Activated CD8-positive, alpha-beta T cell treated with anti-CD3 and anti-CD28 coated beads for 36 hours (primary cell): ENCODE data around the gene TAPBPL. TPM values are rescaled to one million over a fixed set of nuclear protein-coding genes. Genes with fewer than 3 reads are reported as not detected.

Experiments
- ATAC-seq: fragments of 200-7000 bp; cut with Tn5 transposase; one replicate; pipeline ENCODE4 v1.10.0; 2021; ENCODE audit warnings: mild to moderate bottlenecking, moderate library complexity
- CTCF ChIA-PET: fragments of 350-600 bp; sonication (Branson Sonifier 250); formaldehyde crosslinking; loops from one replicate; lab custom pipeline; 2021; ENCODE audit warnings: antibody characterized with exemption; lab: Charles Lee
- POLR2A ChIA-PET: fragments of 350-600 bp; sonication (Branson Sonifier 250); formaldehyde crosslinking; loops from one replicate; lab custom pipeline; 2021; ENCODE audit warnings: antibody characterized with exemption; lab: Charles Lee
- DNase-seq: peaks from one replicate; pipeline ENCODE4 v3.0.0-alpha.2; 2020
- H3K27ac Mint-ChIP-seq: one replicate; pipeline ENCODE4 v1.8.0; 2021; ENCODE audit warnings: mild to moderate bottlenecking, mixed read lengths
- H3K27me3 Mint-ChIP-seq: one replicate; pipeline ENCODE4 v1.8.0; 2021; ENCODE audit warnings: mixed read lengths
- H3K36me3 Mint-ChIP-seq: one replicate; pipeline ENCODE4 v1.8.0; 2021; ENCODE audit warnings: low read depth, mixed read lengths
- H3K4me1 Mint-ChIP-seq: one replicate; pipeline ENCODE4 v1.8.0; 2021; ENCODE audit warnings: low read depth, mixed read lengths
- H3K4me3 Mint-ChIP-seq: one replicate; pipeline ENCODE4 v1.8.0; 2021; ENCODE audit warnings: mild to moderate bottlenecking, moderate library complexity, mixed read lengths
- H3K9me3 Mint-ChIP-seq: one replicate; pipeline ENCODE4 v1.8.0; 2021; ENCODE audit warnings: mixed read lengths
- intact Hi-C: fragments of 100-400 bp; cut with micrococcal nuclease; formaldehyde crosslinking; loops from one replicate; pipeline ENCODE4 v1.10.0; 2022
- total RNA-seq, 2 experiments: library from RNA; stranded (reverse); gene quantifications; one replicate each; pipeline ENCODE4 v1.2.3, GENCODE V29; 2021
- TF ChIP-seq, protein P1 (sequence below): fragments of 200-600 bp; IDR thresholded peaks from one replicate; pipeline ENCODE4 v1.8.0; 2022; ENCODE audit warnings: antibody characterized with exemption, mild to moderate bottlenecking

Gene TAPBPL
- total RNA-seq, 2 experiments from 2014 or later: 23.3 to 28.0 TPM

DNA sequence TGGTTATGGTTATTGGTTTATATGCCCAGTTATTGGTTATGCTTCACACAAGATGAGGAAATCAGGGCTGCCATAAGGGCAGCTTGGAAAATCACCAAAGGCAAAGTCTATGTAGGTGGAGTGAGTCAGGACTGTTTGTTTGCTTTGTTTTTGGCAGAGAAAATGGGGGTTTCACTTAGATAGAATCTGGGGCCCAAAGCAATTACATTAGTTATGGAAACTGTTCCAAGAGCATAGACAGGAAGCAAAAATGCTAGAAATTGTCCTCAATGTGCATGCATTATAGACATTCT, 16.4 kb downstream of the TAPBPL start:
- H3K4me3 Mint-ChIP-seq: peak overlapping the region; percentile 89
- H3K4me1 Mint-ChIP-seq: peaks cover 64% of the 10 kb centered on the region
- ChIA-PET POLR2A (interaction anchor here (4.5 to 6.7 kb wide), 3 partner anchors 9 to 43 kb away, joined by 47 to 110 read pairs (median 63); partner anchors contain the start of genes CD27 and TAPBPL), CTCF (interaction anchor here (1.1 to 5.9 kb wide), 4 partner anchors 10 to 133 kb away, joined by 3 to 56 read pairs (median 4); no protein-coding TSS in a partner anchor)
- H3K36me3 Mint-ChIP-seq: peaks cover 66% of the 10 kb centered on the region
- intact Hi-C loops: loop anchor here (10.0 kb wide), 1 partner anchor 133 kb away; no protein-coding TSS in a partner anchor
- TF ChIP-seq, protein P1, sequence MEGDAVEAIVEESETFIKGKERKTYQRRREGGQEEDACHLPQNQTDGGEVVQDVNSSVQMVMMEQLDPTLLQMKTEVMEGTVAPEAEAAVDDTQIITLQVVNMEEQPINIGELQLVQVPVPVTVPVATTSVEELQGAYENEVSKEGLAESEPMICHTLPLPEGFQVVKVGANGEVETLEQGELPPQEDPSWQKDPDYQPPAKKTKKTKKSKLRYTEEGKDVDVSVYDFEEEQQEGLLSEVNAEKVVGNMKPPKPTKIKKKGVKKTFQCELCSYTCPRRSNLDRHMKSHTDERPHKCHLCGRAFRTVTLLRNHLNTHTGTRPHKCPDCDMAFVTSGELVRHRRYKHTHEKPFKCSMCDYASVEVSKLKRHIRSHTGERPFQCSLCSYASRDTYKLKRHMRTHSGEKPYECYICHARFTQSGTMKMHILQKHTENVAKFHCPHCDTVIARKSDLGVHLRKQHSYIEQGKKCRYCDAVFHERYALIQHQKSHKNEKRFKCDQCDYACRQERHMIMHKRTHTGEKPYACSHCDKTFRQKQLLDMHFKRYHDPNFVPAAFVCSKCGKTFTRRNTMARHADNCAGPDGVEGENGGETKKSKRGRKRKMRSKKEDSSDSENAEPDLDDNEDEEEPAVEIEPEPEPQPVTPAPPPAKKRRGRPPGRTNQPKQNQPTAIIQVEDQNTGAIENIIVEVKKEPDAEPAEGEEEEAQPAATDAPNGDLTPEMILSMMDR: no peak
- DNase-seq: no peak
- no peaks in the 10 kb centered on the region for H3K9me3 Mint-ChIP-seq
- no peak for ATAC-seq
- no peaks in the 10 kb centered on the region for H3K27me3 Mint-ChIP-seq
- peak overlapping the region; percentile 88 for H3K27ac Mint-ChIP-seq

DNA sequence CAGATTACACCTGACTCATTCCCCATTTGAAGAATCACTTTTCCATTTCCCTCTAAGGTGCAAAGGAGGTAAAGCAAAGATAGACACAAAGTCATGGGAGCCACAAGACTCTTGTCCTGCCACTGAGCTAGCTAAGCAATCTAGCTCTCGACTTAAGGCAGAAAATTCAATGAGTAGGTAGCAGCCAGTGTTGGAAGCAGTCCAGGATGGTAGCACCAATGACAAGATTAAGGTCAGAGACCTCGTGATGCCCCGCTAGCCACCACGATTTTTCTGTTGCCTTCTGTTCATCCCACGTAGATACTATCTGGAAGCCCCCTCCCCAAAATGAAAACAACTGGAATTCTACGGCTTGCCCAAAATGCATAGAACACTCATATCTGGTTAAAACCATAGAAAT, 17.2 kb downstream of the TAPBPL start:
- H3K9me3 Mint-ChIP-seq: no peaks in the 10 kb centered on the region
- peak overlapping the region; percentile 88 for H3K27ac Mint-ChIP-seq
- ChIA-PET POLR2A (interaction anchor here (0.8 to 6.7 kb wide), 8 partner anchors 10 to 142 kb away, joined by 4 to 110 read pairs (median 13); partner anchors contain the start of genes CD27, MRPL51 and TAPBPL), CTCF (interaction anchor here (0.9 to 5.9 kb wide), 9 partner anchors 9 to 134 kb away, joined by 3 to 56 read pairs (median 4); no protein-coding TSS in a partner anchor)
- H3K4me1 Mint-ChIP-seq: peaks cover 57% of the 10 kb centered on the region
- H3K4me3 Mint-ChIP-seq: peak overlapping the region; percentile 89
- TF ChIP-seq, protein P1: no peak
- no peaks in the 10 kb centered on the region for H3K27me3 Mint-ChIP-seq
- ATAC-seq: no peak
- DNase-seq: peak; percentile 44
- peaks cover 58% of the 10 kb centered on the region for H3K36me3 Mint-ChIP-seq
- intact Hi-C loops: loop anchor here (10.0 kb wide), 1 partner anchor 134 kb away; no protein-coding TSS in a partner anchor

DNA sequence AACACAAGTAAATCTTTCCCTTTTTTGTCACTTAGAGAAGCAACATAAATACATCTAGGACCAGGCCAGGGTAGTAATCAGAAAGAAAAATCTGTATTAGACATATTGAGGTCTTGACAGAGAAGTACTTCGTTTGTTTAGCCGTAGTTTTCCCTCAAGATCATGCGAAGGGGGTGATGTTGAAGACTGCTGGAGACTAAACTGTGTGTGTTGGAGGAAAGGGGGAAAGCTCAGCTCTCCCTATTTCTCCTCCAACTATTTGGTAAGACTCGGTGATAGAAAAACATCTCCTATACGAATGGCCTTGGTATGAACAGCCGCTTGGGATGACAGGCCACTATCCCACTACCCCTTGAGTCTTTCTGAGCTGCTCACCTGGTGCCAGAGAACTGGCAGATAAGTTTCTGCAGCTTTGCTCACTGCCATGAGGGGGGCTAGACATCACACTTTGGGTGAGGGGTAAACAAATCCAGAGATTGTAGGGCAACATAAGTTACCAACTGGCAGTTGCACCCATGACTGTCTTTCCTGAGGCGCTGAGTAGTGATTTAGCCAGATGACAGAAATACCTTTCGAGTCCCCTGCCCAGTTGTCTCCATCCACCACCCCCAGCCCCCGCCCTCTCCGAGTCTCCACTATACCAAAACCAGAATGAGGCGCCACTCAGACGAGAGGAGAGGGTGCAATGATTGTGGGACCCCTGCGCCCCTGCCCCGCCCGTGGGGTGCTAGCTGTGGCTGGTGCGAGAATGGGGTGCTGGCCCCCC, 17.9 kb downstream of the TAPBPL start:
- H3K36me3 Mint-ChIP-seq: peaks cover 51% of the 10 kb centered on the region
- H3K27me3 Mint-ChIP-seq: no peaks in the 10 kb centered on the region
- H3K9me3 Mint-ChIP-seq: no peaks in the 10 kb centered on the region
- DNase-seq (no peak), ATAC-seq (no peak)
- intact Hi-C loops: loop anchor here (10.0 kb wide), 1 partner anchor 135 kb away; no protein-coding TSS in a partner anchor
- peak overlapping the region; percentile 89 for H3K4me3 Mint-ChIP-seq
- CTCF ChIA-PET: interaction anchor here (0.6 to 5.9 kb wide), 17 partner anchors 8 to 146 kb away, joined by 3 to 56 read pairs (median 4); partner anchors contain the start of genes MRPL51 and TAPBPL
- H3K4me1 Mint-ChIP-seq: peaks cover 50% of the 10 kb centered on the region
- TF ChIP-seq, protein P1: no peak
- POLR2A ChIA-PET: interaction anchor here (0.9 to 6.7 kb wide), 22 partner anchors 10 to 146 kb away, joined by 3 to 110 read pairs (median 4); partner anchors contain the start of genes CD27, GAPDH, MRPL51 and TAPBPL
- H3K27ac Mint-ChIP-seq: peak overlapping the region; percentile 88

DNA sequence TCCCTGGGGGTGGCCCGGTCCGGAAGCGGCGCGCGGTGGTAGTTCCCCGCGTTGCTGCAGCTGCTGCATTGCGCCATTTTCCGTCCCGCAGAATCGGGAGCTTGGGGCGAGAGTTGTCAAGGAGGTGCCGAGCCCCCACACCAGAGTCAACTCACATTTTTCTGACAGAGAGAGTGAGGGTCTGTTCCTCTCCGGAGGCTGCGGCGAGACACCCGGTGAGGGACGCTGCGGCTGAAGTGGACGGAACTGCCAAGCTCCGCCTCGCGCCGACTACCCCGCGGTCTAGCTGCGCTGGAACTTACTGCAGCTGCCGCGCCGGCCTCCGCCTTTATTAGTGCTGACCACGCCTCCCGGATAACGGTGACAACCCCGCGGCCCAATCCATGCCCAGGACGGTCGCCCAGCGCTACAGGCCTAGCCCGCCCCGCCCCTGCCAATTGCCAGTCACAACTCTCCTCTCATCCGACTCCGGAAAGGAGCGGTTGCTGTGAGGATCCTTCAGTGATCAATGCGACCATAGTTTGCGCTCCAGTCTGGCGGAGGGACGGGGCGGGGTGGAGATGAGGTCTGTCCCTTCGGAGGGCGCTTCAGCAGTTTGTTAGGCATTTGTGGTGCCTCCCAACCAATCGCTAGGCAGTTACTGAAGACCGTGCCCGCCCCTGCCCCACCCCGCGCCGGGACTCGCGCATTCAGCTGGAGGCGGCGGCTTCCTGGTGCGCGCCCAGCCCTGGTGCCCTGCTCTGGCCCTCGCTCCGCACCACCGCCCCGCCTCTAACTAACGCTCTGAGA, 18.7 kb downstream of the TAPBPL start, which contains the start of gene VAMP1:
Gene VAMP1 (minus strand): TSS at position 303 of the 789 bp plus-strand sequence. CDS start 146 bp downstream, at position 157.
- CTCF ChIA-PET: interaction anchor here (0.6 to 5.9 kb wide), 16 partner anchors 9 to 219 kb away, joined by 3 to 56 read pairs (median 5); partner anchors contain the start of genes MRPL51, TAPBPL and ZNF384
- intact Hi-C loops: no loop called here
- peak within 1 kb of the TSS; percentile 88 for H3K27ac Mint-ChIP-seq
- H3K36me3 Mint-ChIP-seq: peaks cover 45% of the 10 kb centered on the region
- POLR2A ChIA-PET: interaction anchor here (0.6 to 6.7 kb wide), 29 partner anchors 9 to 147 kb away, joined by 3 to 110 read pairs (median 4); partner anchors contain the start of genes CD27, GAPDH, MRPL51 and TAPBPL
- ATAC-seq: peak; percentile 90
- no peaks in the 10 kb centered on the region for H3K9me3 Mint-ChIP-seq
- DNase-seq: peak; percentile 99
- H3K27me3 Mint-ChIP-seq: no peaks in the 10 kb centered on the region
- H3K4me1 Mint-ChIP-seq: peaks cover 44% of the 10 kb centered on the region
- peak within 1 kb of the TSS; percentile 89 for H3K4me3 Mint-ChIP-seq
- TF ChIP-seq, protein P1: no peak
